Liver (tissue), 9 donors: ENCODE results near the gene NR4A1. TPM values are rescaled to one million over a fixed set of nuclear protein-coding genes. Genes with fewer than 3 reads are reported as not detected.

Source experiments
- DNase-seq: peaks from one replicate; pipeline ENCODE4 v3.0.0-alpha.2; 2017; ENCODE audit warnings: low spot score
- H3K27ac ChIP-seq, 2 donors: one replicate each; pipeline ENCODE4 v1.7.0; 2013; ENCODE audit warnings: inconsistent platforms in 2 of 2, low read length in 2 of 2, control low read depth in 1 of 2, low read depth in 1 of 2, mild to moderate bottlenecking in 1 of 2
- H3K27me3 ChIP-seq, 4 donors: one replicate each; pipeline versions ENCODE4 v1.6.1 to v1.7.0; 2013; ENCODE audit warnings: low read length in 3 of 4, inconsistent platforms in 1 of 4, mild to moderate bottlenecking in 1 of 4, moderate library complexity in 1 of 4; ENCODE audit not compliant: control insufficient read depth in 4 of 4, insufficient read depth in 4 of 4
- H3K36me3 ChIP-seq, 4 donors: one replicate each; pipeline versions ENCODE4 v1.6.1 to v1.7.0; 2013; ENCODE audit warnings: low read length in 3 of 4, mild to moderate bottlenecking in 3 of 4, low read depth in 1 of 4, moderate library complexity in 1 of 4; ENCODE audit not compliant: control insufficient read depth in 4 of 4, insufficient read depth in 3 of 4
- H3K4me1 ChIP-seq, 4 donors: one replicate each; pipeline versions ENCODE4 v1.6.1 to v1.7.0; 2013; ENCODE audit warnings: low read length in 3 of 4, mild to moderate bottlenecking in 3 of 4, moderate library complexity in 1 of 4; ENCODE audit not compliant: control insufficient read depth in 4 of 4, insufficient read depth in 4 of 4
- H3K4me3 ChIP-seq, 3 donors: one replicate each; pipeline versions ENCODE4 v1.6.1 to v1.7.0; 2013; ENCODE audit warnings: low read length in 3 of 3, control low read depth in 1 of 3, low read depth in 1 of 3, mild to moderate bottlenecking in 1 of 3
- H3K9ac ChIP-seq, 2 donors: one replicate each; pipeline ENCODE4 v1.7.0; 2013; ENCODE audit warnings: low read length in 2 of 2, mild to moderate bottlenecking in 2 of 2, moderate library complexity in 2 of 2, control low read depth in 1 of 2, low read depth in 1 of 2
- H3K9me3 ChIP-seq, 4 donors: one replicate each; pipeline versions ENCODE4 v1.6.1 to v1.7.0; 2013; ENCODE audit warnings: low read length in 3 of 4; ENCODE audit not compliant: control insufficient read depth in 4 of 4
- EGR1 ChIP-seq, 2 donors: IDR thresholded peaks; 2 replicates each; pipeline ENCODE4 v1.6.1; 2016 to 2018; ENCODE audit warnings: antibody characterized with exemption in 2 of 2, low read depth in 2 of 2
- FOXA1 ChIP-seq: IDR thresholded peaks from 2 replicates; pipeline ENCODE4 v1.6.1; 2016; ENCODE audit warnings: antibody characterized with exemption
- FOXA2 ChIP-seq: IDR thresholded peaks from 2 replicates; pipeline ENCODE4 v1.6.1; 2016; ENCODE audit warnings: antibody characterized with exemption
- GABPA ChIP-seq, 2 donors: IDR thresholded peaks in 1 of 2; conservative IDR thresholded peaks in 1 of 2; 2 replicates each; pipeline ENCODE4 v1.6.1; 2016; ENCODE audit warnings: antibody characterized with exemption in 2 of 2, mild to moderate bottlenecking in 1 of 2, moderate library complexity in 1 of 2
- HNF4A ChIP-seq, 2 donors: conservative IDR thresholded peaks; 2 replicates each; pipeline ENCODE4 v1.6.1; 2016; ENCODE audit warnings: antibody characterized with exemption in 2 of 2, mild to moderate bottlenecking in 2 of 2
- HNF4G ChIP-seq: IDR thresholded peaks from 2 replicates; pipeline ENCODE4 v1.6.1; 2016; ENCODE audit warnings: antibody characterized with exemption
- JUND ChIP-seq, 2 donors: IDR thresholded peaks; 2 replicates each; pipeline ENCODE4 v1.6.1; 2016; ENCODE audit warnings: antibody characterized with exemption in 2 of 2
- NR2F2 ChIP-seq: IDR thresholded peaks from 2 replicates; pipeline ENCODE4 v1.6.1; 2016; ENCODE audit warnings: antibody characterized with exemption
- RAD21 ChIP-seq, 2 donors: IDR thresholded peaks; 2 replicates each; pipeline ENCODE4 v1.6.1; 2016; ENCODE audit warnings: antibody characterized with exemption in 2 of 2, mild to moderate bottlenecking in 2 of 2
- RXRA ChIP-seq, 2 donors: IDR thresholded peaks; 2 replicates each; pipeline ENCODE4 v1.6.1; 2017 to 2018; ENCODE audit warnings: antibody characterized with exemption in 2 of 2, mild to moderate bottlenecking in 1 of 2
- SP1 ChIP-seq: IDR thresholded peaks from 2 replicates; pipeline ENCODE4 v1.6.1; 2018; ENCODE audit warnings: antibody characterized with exemption, mild to moderate bottlenecking
- TAF1 ChIP-seq: conservative IDR thresholded peaks from 2 replicates; pipeline ENCODE4 v1.6.1; 2016; ENCODE audit warnings: antibody characterized with exemption, mild to moderate bottlenecking
- YY1 ChIP-seq: IDR thresholded peaks from 2 replicates; pipeline ENCODE4 v1.6.1; 2016; ENCODE audit warnings: antibody characterized with exemption, mild to moderate bottlenecking
- WGBS: extraction: QIAGEN DNeasy Blood & Tissue Kit; methylation state at CpG from one replicate; pipeline ENCODE4 v1.1.7; 2013; 5-methylcytosine and 5-hydroxymethylcytosine counted together
- polyA plus RNA-seq, 2 donors: library from polyadenylated mRNA; stranded (reverse) in 1 of 2; unstranded in 1 of 2; fragments of 200-250 nt in 1 of 2; fragments of >200 nt in 1 of 2; fragmentation: Nextera tagmentation in 1 of 2; extraction: Ambion mirVana in 1 of 2; gene quantifications; one replicate each; pipeline versions ENCODE4 v1.2.1 to v1.2.3, GENCODE V29; 2013 to 2015
- total RNA-seq, 2 donors: library from RNA; depleted of rRNA; stranded (reverse); fragments of >200 nt; gene quantifications; one replicate each; pipeline ENCODE4 v1.2.3, GENCODE V29; 2014
- TF ChIP-seq, protein P1 (sequence below): IDR thresholded peaks from 2 replicates; pipeline ENCODE4 v1.6.1; 2016; ENCODE audit warnings: antibody characterized with exemption
- TF ChIP-seq, protein P2 (sequence below): IDR thresholded peaks from 2 replicates; pipeline ENCODE4 v1.6.1; 2016; ENCODE audit warnings: antibody characterized with exemption
- TF ChIP-seq, protein P3 (sequence below): IDR thresholded peaks from 2 replicates; pipeline ENCODE4 v1.6.1; 2016; ENCODE audit warnings: antibody characterized with exemption
- TF ChIP-seq, protein P4 (sequence below): IDR thresholded peaks from 2 replicates; pipeline ENCODE4 v1.6.1; 2016; ENCODE audit warnings: antibody characterized with exemption, mild to moderate bottlenecking
- donor health status: healthy.
- donor health status: healthy.
- donor health status: healthy.
- donor health status: healthy.
- donor health status: healthy.

NR4A1 gene
- total and polyA plus RNA-seq, 4 donors: 0.79 to 5.8 (median 3.4) TPM

DNA sequence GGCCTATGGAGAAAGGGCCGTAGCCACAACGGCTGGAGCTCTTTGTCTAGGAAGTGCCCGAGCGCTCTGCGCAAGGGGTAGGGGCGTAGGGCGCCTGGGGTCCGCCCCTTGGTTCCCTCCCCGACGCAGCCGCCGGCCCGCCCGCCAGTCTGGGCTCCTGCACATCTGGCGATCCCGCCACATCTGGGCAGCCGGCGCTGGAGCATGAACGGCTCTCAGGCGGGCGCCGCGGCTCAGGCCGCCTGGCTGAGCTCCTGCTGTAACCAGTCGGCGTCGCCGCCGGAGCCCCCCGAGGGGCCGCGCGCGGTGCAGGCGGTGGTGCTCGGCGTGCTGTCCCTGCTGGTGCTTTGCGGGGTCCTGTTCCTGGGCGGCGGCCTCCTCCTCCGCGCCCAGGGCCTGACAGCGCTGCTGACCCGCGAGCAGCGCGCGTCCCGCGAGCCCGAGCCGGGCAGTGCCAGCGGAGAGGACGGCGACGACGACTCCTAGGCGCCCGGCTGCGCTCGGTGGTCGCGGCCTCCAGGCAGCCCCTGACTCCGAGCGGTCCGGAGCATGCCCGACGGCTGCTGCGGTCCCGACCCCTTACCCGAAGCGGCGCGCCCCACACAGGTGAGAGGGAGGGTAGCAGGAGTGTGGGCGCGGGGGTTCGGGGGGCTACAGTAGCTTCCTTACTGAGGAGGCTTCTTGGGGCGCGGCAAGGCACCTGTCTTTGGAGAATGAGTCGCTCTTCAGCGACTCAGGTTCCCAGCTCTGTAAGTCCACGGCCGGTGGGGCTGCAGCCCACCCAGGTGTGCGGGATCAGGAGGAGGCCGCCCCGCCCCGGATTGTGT is 28.5 kb downstream of the NR4A1 start, which contains the start of gene SMIM41:
TSS of gene SMIM41 (plus strand) at position 129 of the 827 bp plus-strand sequence. CDS start at position 205, 76 bp downstream.
- WGBS: 87% methylated on average over 87 of the region's 87 CpGs
- peaks cover 8 to 37% (median 26%) of the 10 kb centered on the region in 4 donors for H3K4me1 ChIP-seq
- no peak within 1 kb of the TSS for H3K4me3 ChIP-seq
- TF ChIP-seq TAF1 (no peak), GABPA (IDR thresholded peaks at IDR 0.05 in 1 of 2, conservative IDR thresholded peaks at IDR 0.05 in 1 of 2) (no peak), EGR1 (IDR thresholded peaks at IDR 0.05; ENCODE audit: low read depth in 2 of 2) (no peak), FOXA1 (no peak), SP1 (no peak), YY1 (no peak), RAD21 (IDR thresholded peaks at IDR 0.05) (no peak)
- TF ChIP-seq, protein P1, sequence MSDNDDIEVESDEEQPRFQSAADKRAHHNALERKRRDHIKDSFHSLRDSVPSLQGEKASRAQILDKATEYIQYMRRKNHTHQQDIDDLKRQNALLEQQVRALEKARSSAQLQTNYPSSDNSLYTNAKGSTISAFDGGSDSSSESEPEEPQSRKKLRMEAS: no peak
- TF ChIP-seq, protein P2, sequence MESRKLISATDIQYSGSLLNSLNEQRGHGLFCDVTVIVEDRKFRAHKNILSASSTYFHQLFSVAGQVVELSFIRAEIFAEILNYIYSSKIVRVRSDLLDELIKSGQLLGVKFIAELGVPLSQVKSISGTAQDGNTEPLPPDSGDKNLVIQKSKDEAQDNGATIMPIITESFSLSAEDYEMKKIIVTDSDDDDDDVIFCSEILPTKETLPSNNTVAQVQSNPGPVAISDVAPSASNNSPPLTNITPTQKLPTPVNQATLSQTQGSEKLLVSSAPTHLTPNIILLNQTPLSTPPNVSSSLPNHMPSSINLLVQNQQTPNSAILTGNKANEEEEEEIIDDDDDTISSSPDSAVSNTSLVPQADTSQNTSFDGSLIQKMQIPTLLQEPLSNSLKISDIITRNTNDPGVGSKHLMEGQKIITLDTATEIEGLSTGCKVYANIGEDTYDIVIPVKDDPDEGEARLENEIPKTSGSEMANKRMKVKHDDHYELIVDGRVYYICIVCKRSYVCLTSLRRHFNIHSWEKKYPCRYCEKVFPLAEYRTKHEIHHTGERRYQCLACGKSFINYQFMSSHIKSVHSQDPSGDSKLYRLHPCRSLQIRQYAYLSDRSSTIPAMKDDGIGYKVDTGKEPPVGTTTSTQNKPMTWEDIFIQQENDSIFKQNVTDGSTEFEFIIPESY: no peak
- no peak within 1 kb of the TSS for H3K9ac ChIP-seq
- H3K36me3 ChIP-seq: peaks cover 5 to 36% (median 21%) of the 10 kb centered on the region in 4 donors
- H3K9me3 ChIP-seq: no peaks in the 10 kb centered on the region
- no peaks in the 10 kb centered on the region for H3K27me3 ChIP-seq
- DNase-seq: no peak
- peak within 1 kb of the TSS in 1 of 2 donors; percentile 81 for H3K27ac ChIP-seq

DNA sequence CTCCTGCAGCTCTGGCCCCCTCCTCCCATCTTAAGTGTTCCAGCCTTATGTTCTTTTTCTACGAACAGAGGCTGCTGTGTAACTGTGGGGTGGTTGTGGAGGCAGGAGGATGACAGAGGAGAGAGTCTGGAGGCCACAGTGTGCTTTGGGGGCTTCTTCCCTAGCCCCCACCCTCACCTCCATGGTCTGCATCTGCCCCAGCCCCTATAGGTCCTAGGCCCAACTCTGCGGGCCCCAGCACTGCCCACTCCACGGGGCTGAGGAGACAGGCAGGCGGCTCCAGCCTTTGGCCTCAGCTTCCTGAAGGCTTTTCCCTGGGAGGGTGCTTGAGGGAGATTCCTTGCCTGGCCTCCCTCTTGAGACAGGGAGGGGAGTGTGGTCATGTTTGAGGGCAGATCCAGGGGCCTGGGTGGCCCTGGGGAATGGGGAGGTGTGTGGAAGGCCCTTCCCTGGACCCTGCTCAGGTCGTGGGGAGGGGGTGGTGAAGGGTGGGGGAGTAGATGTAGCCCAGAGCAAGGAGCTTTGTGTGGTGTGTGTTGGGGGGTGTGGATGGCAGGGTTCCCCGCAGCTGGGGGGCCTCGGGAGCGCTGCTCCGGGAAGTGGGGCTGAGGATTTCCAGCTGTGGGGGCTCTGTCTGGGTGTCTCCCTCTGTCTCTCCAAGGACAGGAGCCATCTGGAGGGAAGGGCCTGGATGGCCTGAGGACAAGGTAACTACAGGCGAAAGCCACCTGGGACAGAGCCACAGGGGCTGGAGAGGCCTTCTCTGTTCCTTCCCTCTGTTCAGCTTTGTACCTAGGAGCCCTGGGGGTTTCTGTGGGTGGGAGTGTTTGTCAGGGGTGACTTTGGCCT is 29.4 kb downstream of the NR4A1 start:
- TF ChIP-seq GABPA (IDR thresholded peaks at IDR 0.05 in 1 of 2, conservative IDR thresholded peaks at IDR 0.05 in 1 of 2) (no peak), HNF4G (no peak), NR2F2 (no peak)
- TF ChIP-seq, protein P1: no peak
- Histone ChIP-seq H3K9me3 (no peaks in the 10 kb centered on the region), H3K9ac (peak overlapping the region in 1 of 2 donors; percentile 16), H3K27me3 (no peaks in the 10 kb centered on the region), H3K27ac (peak overlapping the region; percentile 80 to 81), H3K4me1 (peaks cover 8 to 34% (median 26%) of the 10 kb centered on the region in 4 donors), H3K4me3 (no peak overlapping the region), H3K36me3 (peaks cover 5 to 30% (median 18%) of the 10 kb centered on the region in 4 donors)
- DNase-seq: no peak
- 81% methylated on average over 10 of the region's 10 CpGs for WGBS

DNA sequence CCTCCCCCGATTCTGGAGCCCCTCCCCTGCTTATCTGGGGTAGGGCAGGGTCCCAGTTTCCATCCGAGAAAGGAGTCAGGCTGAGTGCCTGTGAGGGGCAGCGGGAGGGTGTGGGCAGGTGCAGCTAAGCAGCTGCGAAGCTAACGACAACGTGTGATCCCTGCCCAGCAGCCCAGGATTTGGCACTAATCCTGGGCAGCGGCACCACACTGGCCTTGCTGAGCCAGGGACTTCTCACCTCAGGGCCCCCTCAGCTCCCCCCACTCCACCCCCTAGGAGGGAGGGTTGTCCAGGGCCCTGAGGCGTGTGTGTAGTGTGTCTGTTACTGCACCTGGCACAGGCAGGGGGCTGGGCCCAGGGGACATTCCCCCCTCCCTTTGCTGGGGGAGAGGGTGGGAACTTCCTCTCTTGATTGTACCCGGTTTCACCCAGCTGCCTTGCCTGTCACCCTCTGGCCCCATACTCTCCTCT is 30.1 kb downstream of the NR4A1 start:
- no peaks in the 10 kb centered on the region for H3K9me3 ChIP-seq
- peaks cover 5 to 24% (median 15%) of the 10 kb centered on the region in 4 donors for H3K36me3 ChIP-seq
- peak overlapping the region in 1 of 2 donors; percentile 16 for H3K9ac ChIP-seq
- H3K4me3 ChIP-seq: no peak overlapping the region
- TF ChIP-seq, protein P3, sequence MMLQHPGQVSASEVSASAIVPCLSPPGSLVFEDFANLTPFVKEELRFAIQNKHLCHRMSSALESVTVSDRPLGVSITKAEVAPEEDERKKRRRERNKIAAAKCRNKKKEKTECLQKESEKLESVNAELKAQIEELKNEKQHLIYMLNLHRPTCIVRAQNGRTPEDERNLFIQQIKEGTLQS: no peak
- TF ChIP-seq NR2F2: no peak
- no peak for TF ChIP-seq FOXA1
- no peak for TF ChIP-seq RXRA (IDR thresholded peaks at IDR 0.05)
- no peak for TF ChIP-seq FOXA2
- TF ChIP-seq JUND (IDR thresholded peaks at IDR 0.05): no peak
- no peak for TF ChIP-seq RAD21 (IDR thresholded peaks at IDR 0.05)
- TF ChIP-seq, protein P4, sequence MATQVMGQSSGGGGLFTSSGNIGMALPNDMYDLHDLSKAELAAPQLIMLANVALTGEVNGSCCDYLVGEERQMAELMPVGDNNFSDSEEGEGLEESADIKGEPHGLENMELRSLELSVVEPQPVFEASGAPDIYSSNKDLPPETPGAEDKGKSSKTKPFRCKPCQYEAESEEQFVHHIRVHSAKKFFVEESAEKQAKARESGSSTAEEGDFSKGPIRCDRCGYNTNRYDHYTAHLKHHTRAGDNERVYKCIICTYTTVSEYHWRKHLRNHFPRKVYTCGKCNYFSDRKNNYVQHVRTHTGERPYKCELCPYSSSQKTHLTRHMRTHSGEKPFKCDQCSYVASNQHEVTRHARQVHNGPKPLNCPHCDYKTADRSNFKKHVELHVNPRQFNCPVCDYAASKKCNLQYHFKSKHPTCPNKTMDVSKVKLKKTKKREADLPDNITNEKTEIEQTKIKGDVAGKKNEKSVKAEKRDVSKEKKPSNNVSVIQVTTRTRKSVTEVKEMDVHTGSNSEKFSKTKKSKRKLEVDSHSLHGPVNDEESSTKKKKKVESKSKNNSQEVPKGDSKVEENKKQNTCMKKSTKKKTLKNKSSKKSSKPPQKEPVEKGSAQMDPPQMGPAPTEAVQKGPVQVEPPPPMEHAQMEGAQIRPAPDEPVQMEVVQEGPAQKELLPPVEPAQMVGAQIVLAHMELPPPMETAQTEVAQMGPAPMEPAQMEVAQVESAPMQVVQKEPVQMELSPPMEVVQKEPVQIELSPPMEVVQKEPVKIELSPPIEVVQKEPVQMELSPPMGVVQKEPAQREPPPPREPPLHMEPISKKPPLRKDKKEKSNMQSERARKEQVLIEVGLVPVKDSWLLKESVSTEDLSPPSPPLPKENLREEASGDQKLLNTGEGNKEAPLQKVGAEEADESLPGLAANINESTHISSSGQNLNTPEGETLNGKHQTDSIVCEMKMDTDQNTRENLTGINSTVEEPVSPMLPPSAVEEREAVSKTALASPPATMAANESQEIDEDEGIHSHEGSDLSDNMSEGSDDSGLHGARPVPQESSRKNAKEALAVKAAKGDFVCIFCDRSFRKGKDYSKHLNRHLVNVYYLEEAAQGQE: no peak
- TF ChIP-seq HNF4A (conservative IDR thresholded peaks at IDR 0.05): no peak
- H3K4me1 ChIP-seq: peaks cover 8 to 39% (median 26%) of the 10 kb centered on the region in 4 donors
- 22% methylated on average over 9 of the region's 9 CpGs for WGBS
- H3K27me3 ChIP-seq: no peaks in the 10 kb centered on the region
- peak overlapping the region; percentile 80 to 81 for H3K27ac ChIP-seq
- no peak for DNase-seq
